ENCODE results near the gene ZNF213. TPM values are rescaled to one million over a fixed set of nuclear protein-coding genes. Genes with fewer than 3 reads are reported as not detected.
A peak's percentile ranks its signal among the peaks of the same experiment; 100 is the strongest.
"Not testable (repeated sequence)": the region's sequence is repeated elsewhere in the genome, so short reads cannot be mapped to it uniquely, and the experiment has no call there.

ZNF213 gene
- total RNA-seq, 1 experiment from 2014 or later = 12.3 TPM

DNA sequence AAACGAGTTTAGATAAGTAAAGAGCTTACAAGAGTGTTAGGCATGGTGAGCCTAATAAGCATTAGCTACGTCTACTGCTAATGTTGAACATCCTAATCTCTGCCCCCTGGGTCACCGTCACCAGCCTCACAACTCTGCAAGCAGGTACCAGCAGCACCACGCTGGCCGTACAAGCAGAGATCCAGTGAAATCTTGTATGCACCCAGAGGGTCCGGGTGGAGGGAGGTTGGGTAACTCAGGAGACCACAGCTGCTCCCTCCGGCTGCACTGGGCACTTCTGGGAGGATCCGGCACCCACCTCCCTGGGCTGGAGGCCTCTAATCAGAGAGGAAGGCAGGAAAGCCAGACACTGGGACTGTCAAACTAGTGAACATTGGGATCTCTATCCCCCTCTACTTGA lies 44.8 kb downstream of the ZNF213 start:
- Histone ChIP-seq H3K4me1 (ENCODE audit: control insufficient read depth, insufficient read depth, low read length) (0 out of 2 replicates have a peak, but pooled peaks cover 6% of the 10 kb centered on the region), H3K9me3 (ENCODE audit: control insufficient read depth, insufficient read depth, low read depth, low read length) (no peaks in the 10 kb centered on the region), H3K36me3 (ENCODE audit: control insufficient read depth, insufficient read depth, low read length) (no peaks in the 10 kb centered on the region), H3K27me3 (ENCODE audit: control insufficient read depth, insufficient read depth, low read length) (no peaks in the 10 kb centered on the region), H3K4me3 (ENCODE audit: low read depth in 2 of 2, low read length in 2 of 2) (no peak overlapping the region), H3K27ac (ENCODE audit: low read length) (no peak overlapping the region)
- TF ChIP-seq, protein P1, sequence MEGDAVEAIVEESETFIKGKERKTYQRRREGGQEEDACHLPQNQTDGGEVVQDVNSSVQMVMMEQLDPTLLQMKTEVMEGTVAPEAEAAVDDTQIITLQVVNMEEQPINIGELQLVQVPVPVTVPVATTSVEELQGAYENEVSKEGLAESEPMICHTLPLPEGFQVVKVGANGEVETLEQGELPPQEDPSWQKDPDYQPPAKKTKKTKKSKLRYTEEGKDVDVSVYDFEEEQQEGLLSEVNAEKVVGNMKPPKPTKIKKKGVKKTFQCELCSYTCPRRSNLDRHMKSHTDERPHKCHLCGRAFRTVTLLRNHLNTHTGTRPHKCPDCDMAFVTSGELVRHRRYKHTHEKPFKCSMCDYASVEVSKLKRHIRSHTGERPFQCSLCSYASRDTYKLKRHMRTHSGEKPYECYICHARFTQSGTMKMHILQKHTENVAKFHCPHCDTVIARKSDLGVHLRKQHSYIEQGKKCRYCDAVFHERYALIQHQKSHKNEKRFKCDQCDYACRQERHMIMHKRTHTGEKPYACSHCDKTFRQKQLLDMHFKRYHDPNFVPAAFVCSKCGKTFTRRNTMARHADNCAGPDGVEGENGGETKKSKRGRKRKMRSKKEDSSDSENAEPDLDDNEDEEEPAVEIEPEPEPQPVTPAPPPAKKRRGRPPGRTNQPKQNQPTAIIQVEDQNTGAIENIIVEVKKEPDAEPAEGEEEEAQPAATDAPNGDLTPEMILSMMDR (IDR thresholded peaks at IDR 0.05) = no peak
- TF ChIP-seq, protein P2, sequence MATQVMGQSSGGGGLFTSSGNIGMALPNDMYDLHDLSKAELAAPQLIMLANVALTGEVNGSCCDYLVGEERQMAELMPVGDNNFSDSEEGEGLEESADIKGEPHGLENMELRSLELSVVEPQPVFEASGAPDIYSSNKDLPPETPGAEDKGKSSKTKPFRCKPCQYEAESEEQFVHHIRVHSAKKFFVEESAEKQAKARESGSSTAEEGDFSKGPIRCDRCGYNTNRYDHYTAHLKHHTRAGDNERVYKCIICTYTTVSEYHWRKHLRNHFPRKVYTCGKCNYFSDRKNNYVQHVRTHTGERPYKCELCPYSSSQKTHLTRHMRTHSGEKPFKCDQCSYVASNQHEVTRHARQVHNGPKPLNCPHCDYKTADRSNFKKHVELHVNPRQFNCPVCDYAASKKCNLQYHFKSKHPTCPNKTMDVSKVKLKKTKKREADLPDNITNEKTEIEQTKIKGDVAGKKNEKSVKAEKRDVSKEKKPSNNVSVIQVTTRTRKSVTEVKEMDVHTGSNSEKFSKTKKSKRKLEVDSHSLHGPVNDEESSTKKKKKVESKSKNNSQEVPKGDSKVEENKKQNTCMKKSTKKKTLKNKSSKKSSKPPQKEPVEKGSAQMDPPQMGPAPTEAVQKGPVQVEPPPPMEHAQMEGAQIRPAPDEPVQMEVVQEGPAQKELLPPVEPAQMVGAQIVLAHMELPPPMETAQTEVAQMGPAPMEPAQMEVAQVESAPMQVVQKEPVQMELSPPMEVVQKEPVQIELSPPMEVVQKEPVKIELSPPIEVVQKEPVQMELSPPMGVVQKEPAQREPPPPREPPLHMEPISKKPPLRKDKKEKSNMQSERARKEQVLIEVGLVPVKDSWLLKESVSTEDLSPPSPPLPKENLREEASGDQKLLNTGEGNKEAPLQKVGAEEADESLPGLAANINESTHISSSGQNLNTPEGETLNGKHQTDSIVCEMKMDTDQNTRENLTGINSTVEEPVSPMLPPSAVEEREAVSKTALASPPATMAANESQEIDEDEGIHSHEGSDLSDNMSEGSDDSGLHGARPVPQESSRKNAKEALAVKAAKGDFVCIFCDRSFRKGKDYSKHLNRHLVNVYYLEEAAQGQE (IDR thresholded peaks at IDR 0.05; ENCODE audit: insufficient read depth in 1 of 2, low read depth in 2 of 2, low read length in 1 of 2) = no peak
- BruUV-seq (replicated peaks) = no TSS peak
- in situ Hi-C loops (cut with HindIII; ENCODE audit: low pct_unique_long_range_greater_than_20kb, low sequenced_read_pairs) = no loop called here
- ATAC-seq (no peak), DNase-seq (ENCODE audit: low read depth, low spot score) (no peak)
- intact Hi-C loops (cut with micrococcal nuclease; ENCODE audit: unreplicated experiment) = no loop called here
- ChIA-PET POLR2A (no interaction called here), CTCF (no interaction called here)

DNA sequence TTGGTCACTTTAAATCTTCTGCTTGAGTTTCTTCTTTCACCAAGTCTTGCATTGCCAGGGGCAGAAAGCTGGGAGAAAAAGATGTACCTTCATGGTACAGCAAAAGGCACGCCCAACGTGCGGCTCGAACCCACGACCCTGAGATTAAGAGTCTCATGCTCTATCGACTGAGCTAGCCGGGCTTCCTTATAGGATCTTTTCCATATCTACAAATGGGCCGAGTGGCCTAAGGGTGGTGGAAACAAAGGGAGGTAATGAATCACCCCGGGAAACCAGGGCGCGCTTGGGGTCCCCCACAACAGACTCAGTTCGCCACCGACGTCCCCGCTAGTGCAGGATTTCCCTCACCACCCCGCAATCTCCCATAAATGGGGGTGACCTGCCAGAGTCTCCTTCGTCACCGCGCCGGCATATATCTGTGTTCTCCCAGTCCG lies 45.6 kb downstream of the ZNF213 start:
- H3K9me3 ChIP-seq (ENCODE audit: control insufficient read depth, insufficient read depth, low read depth, low read length) = no peaks in the 10 kb centered on the region
- TF ChIP-seq TCF7L2 (IDR thresholded peaks at IDR 0.05; ENCODE audit: low read depth, low read length) = no peak
- TF ChIP-seq, protein P2 (IDR thresholded peaks at IDR 0.05; ENCODE audit: insufficient read depth in 1 of 2, low read depth in 2 of 2, low read length in 1 of 2) = no peak
- 0 out of 2 replicates have a peak, but pooled peaks have one; percentile 29 for TF ChIP-seq POLR2AphosphoS5 (IDR thresholded peaks at IDR 0.05; ENCODE audit: low read depth, low read length)
- H3K36me3 ChIP-seq (ENCODE audit: control insufficient read depth, insufficient read depth, low read length) = no peaks in the 10 kb centered on the region
- ChIA-PET CTCF (no interaction called here), POLR2A (no interaction called here)
- in situ Hi-C loops (cut with HindIII; ENCODE audit: low pct_unique_long_range_greater_than_20kb, low sequenced_read_pairs) = no loop called here
- ATAC-seq = peak; percentile 42
- DNase-seq (ENCODE audit: low read depth, low spot score) = no peak
- H3K27me3 ChIP-seq (ENCODE audit: control insufficient read depth, insufficient read depth, low read length) = no peaks in the 10 kb centered on the region
- no TSS peak for BruUV-seq (replicated peaks)
- no peak overlapping the region for H3K27ac ChIP-seq (ENCODE audit: low read length)
- 0 out of 2 replicates have a peak, but pooled peaks cover 6% of the 10 kb centered on the region for H3K4me1 ChIP-seq (ENCODE audit: control insufficient read depth, insufficient read depth, low read length)
- H3K4me3 ChIP-seq (ENCODE audit: low read depth in 2 of 2, low read length in 2 of 2) = peak overlapping the region in 1 of 2 experiments; percentile 15; a peak in 3 of 4 replicates
- intact Hi-C loops (cut with micrococcal nuclease; ENCODE audit: unreplicated experiment) = no loop called here

DNA sequence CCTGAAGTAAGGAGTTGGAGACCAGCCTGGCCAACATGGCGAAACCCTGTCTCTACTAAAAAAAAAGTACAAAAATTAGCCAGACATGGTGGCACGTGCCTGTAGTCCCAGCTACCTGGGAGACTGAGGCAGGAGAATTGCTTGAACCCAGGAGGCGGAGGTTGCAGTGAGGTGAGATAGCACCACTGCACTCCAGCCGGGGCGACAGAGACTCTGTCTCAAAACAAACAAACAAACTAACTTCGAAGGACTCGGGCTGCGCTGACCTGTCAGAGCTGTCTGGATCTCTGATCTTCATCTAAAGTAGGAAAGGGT lies 47.4 kb downstream of the ZNF213 start:
- ATAC-seq; H3K27ac ChIP-seq (ENCODE audit: low read length); H3K4me1 ChIP-seq (ENCODE audit: control insufficient read depth, insufficient read depth, low read length); in situ Hi-C loops (cut with HindIII; ENCODE audit: low pct_unique_long_range_greater_than_20kb, low sequenced_read_pairs); H3K9me3 ChIP-seq (ENCODE audit: control insufficient read depth, insufficient read depth, low read depth, low read length); H3K27me3 ChIP-seq (ENCODE audit: control insufficient read depth, insufficient read depth, low read length); POLR2A ChIA-PET; H3K36me3 ChIP-seq (ENCODE audit: control insufficient read depth, insufficient read depth, low read length); CTCF ChIA-PET; BruUV-seq (replicated peaks); intact Hi-C loops (cut with micrococcal nuclease; ENCODE audit: unreplicated experiment); DNase-seq (ENCODE audit: low read depth, low spot score): not testable (repeated sequence)
- peak overlapping the region; percentile 64 to 85 for H3K4me3 ChIP-seq (ENCODE audit: low read depth in 2 of 2, low read length in 2 of 2)

All from Panc1 (cell line).